ENCODE measurements around the gene PANK2. TPM values are rescaled to one million over a fixed set of nuclear protein-coding genes. Genes with fewer than 3 reads are reported as not detected.

PANK2 gene
- total and polyA plus RNA-seq, 4 experiments from 2014 or later, result 48.5 to 80.5 (median 62.9) TPM

DNA sequence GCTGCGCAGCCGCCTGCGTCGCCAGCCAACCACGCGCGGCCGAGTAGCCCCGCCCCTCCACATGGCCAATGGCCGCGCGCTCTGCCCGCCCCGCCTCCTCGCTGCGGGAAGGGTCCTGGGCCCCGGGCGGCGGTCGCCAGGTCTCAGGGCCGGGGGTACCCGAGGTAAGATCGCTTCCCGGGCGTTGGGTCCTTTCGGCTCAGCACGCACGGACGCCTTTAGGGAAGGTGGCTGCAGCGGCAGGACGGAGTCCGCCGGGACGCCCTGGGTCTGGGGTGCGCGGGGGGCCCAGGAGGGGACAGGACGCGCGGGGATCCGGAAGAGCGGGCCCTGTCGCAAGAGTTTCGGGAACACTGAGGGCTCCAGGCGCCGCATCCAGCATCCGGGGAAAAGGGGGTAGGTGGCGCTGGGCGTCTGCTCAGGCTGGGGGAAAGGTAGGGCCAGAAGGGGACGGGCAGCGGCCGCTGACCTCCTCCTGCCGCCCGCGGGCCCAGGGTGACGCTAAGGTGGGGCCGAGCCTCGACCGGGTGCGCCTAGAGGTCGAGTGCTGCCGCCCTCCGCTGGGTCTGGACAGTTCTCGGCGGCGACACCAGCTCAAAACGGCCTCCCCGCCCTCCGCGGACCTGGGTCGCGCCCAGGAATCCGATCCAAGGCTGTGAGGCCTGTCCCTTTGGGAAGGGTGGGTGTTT lies 42.3 kb upstream of the PANK2 start, which contains the start of gene MAVS:
Gene MAVS (plus strand): TSS at position 95 of the 689 bp plus-strand sequence. CDS start 7,791 bp downstream, outside the sequence.
- Mint-ChIP-seq H3K27me3 (no peaks in the 10 kb centered on the region), H3K36me3 (no peaks in the 10 kb centered on the region), H3K4me1 (peaks cover 20 to 38% (median 25%) of the 10 kb centered on the region in 4 donors), H3K4me3 (peak within 1 kb of the TSS; percentile 79 to 93 (median 92)), H3K9me3 (no peaks in the 10 kb centered on the region), H3K27ac (peak within 1 kb of the TSS; percentile 78 to 97 (median 93))
- ChIA-PET POLR2A (ENCODE audit: partially characterized antibody) (interaction anchor here (1.0 to 2.1 kb wide), 2 partner anchors 26 to 60 kb away, joined by 4 to 10 read pairs; partner anchors contain the start of genes AP5S1 and CENPB), CTCF (ENCODE audit: partially characterized antibody) (no interaction called here)
- Histone ChIP-seq H3K27me3 (ENCODE audit: insufficient read depth, low read length) (no peaks in the 10 kb centered on the region), H3K36me3 (ENCODE audit: insufficient read depth, low read length) (no peaks in the 10 kb centered on the region), H3K9me3 (ENCODE audit: control insufficient read depth in 1 of 2, low read length in 2 of 2) (no peaks in the 10 kb centered on the region), H3K4me3 (ENCODE audit: low read length in 2 of 2) (peak within 1 kb of the TSS; percentile 45 to 92), H3K4me1 (ENCODE audit: insufficient read depth, low read length) (peaks cover 27% of the 10 kb centered on the region), H3K27ac (ENCODE audit: low read depth, low read length) (peak within 1 kb of the TSS; percentile 85)
- intact Hi-C loops (cut with micrococcal nuclease), result loop anchor here (1.0 to 2.0 kb wide), 3 partner anchors 27 to 60 kb away; partner anchors contain the start of genes AP5S1, CENPB and PANK2
- peak; percentile 81 to 84 (median 81) for DNase-seq

DNA sequence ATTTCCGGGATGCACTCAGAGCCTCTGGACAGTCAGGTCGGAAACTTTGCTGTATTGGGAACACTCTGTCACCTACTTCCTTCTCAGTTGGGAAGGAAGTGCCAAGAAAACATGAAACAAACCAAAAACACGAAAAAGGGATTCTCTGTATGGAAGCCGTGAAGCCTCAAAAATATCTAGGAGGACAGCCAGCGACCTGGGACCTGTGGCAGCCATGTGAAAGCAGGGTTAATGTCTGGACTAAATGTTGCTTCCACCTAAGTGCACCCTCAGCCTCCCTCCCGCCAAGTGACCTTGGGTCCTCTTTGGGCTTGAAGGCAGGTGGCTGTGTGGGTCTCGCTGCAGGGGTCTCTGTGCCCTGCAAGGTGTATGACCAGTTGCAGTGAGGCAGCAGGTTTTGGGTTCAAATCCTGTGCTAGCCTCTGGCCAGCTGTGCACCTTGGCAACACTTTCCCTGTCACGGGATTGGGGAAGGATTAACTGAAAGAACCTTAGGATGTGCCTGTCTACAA lies 41.7 kb upstream of the PANK2 start:
- no peaks in the 10 kb centered on the region for H3K27me3 ChIP-seq (ENCODE audit: insufficient read depth, low read length)
- H3K4me1 Mint-ChIP-seq, result peaks cover 22 to 38% (median 25%) of the 10 kb centered on the region in 4 donors
- H3K4me3 ChIP-seq (ENCODE audit: low read length in 2 of 2), result peak overlapping the region; percentile 20 to 92
- no peaks in the 10 kb centered on the region for H3K36me3 ChIP-seq (ENCODE audit: insufficient read depth, low read length)
- H3K27me3 Mint-ChIP-seq, result no peaks in the 10 kb centered on the region
- no peaks in the 10 kb centered on the region for H3K36me3 Mint-ChIP-seq
- H3K9me3 Mint-ChIP-seq, result no peaks in the 10 kb centered on the region
- peaks cover 27% of the 10 kb centered on the region for H3K4me1 ChIP-seq (ENCODE audit: insufficient read depth, low read length)
- peak overlapping the region; percentile 78 to 97 (median 93) for H3K27ac Mint-ChIP-seq
- POLR2A ChIA-PET (ENCODE audit: partially characterized antibody), result interaction anchor here (1.0 kb wide), 1 partner anchor 27 kb away, joined by 4 read pairs; the partner anchor contains the start of gene AP5S1
- intact Hi-C loops (cut with micrococcal nuclease), result loop anchor here (2.0 kb wide), 2 partner anchors 41 to 61 kb away; partner anchors contain the start of genes CENPB and PANK2
- no peaks in the 10 kb centered on the region for H3K9me3 ChIP-seq (ENCODE audit: control insufficient read depth in 1 of 2, low read length in 2 of 2)
- CTCF ChIA-PET (ENCODE audit: partially characterized antibody), result no interaction called here
- H3K27ac ChIP-seq (ENCODE audit: low read depth, low read length), result peak overlapping the region; percentile 85
- peak overlapping the region; percentile 79 to 93 (median 92) for H3K4me3 Mint-ChIP-seq
- DNase-seq, result peak in 2 of 5 donors; percentile 3 to 11

DNA sequence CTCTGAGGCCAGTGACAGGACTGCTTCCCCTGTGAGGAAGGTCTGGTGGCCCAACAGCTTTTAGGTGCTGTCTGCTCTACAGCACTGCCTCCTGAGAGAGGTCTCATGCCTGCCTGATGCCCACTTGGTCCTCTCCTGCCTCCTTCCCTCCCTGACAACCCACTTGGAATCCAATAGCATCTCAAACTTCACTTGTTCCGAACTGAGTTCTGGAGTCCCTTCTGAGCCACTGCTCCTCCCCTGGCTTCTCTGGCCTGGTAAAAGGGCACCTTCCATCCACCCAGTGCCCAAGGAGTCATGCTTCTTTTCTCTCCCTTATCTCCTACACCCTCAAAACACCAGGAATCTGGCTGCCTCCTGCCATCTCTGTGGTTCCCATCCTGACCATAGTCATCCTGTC lies 40.6 kb upstream of the PANK2 start:
- peak overlapping the region; percentile 80 to 93 (median 92) for H3K4me3 Mint-ChIP-seq
- intact Hi-C loops (cut with micrococcal nuclease), result no loop called here
- CTCF ChIA-PET (ENCODE audit: partially characterized antibody), result interaction anchor here (0.9 to 1.3 kb wide), 3 partner anchors 32 to 96 kb away, joined by 3 to 5 read pairs (median 3); no protein-coding TSS in a partner anchor
- Histone ChIP-seq H3K27me3 (ENCODE audit: insufficient read depth, low read length) (no peaks in the 10 kb centered on the region), H3K9me3 (ENCODE audit: control insufficient read depth in 1 of 2, low read length in 2 of 2) (no peaks in the 10 kb centered on the region), H3K4me1 (ENCODE audit: insufficient read depth, low read length) (peaks cover 27% of the 10 kb centered on the region), H3K36me3 (ENCODE audit: insufficient read depth, low read length) (no peaks in the 10 kb centered on the region), H3K4me3 (ENCODE audit: low read length in 2 of 2) (no peak overlapping the region), H3K27ac (ENCODE audit: low read depth, low read length) (no peak overlapping the region)
- H3K36me3 Mint-ChIP-seq, result no peaks in the 10 kb centered on the region
- H3K4me1 Mint-ChIP-seq, result peaks cover 22 to 38% (median 25%) of the 10 kb centered on the region in 4 donors
- DNase-seq, result no peak
- H3K27me3 Mint-ChIP-seq, result no peaks in the 10 kb centered on the region
- H3K27ac Mint-ChIP-seq, result peak overlapping the region; percentile 65 to 91 (median 79)
- no peaks in the 10 kb centered on the region for H3K9me3 Mint-ChIP-seq
- POLR2A ChIA-PET (ENCODE audit: partially characterized antibody), result no interaction called here

DNA sequence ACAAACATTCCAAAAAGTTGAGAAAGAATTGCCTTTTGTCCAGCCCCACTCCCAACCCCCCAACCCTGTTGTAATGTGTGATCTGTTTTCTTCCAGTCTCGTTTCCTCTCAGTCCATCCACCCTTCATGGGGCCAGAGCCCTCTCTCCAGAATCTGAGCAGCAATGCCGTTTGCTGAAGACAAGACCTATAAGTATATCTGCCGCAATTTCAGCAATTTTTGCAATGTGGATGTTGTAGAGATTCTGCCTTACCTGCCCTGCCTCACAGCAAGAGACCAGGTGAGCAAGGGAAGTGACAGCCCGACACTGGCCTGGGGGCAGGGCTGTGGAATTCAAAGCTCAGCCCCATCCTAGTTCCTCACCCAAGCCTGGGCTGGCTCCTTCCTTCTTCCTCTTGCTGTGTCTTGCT lies 34.7 kb upstream of the PANK2 start:
- Histone ChIP-seq H3K4me1 (ENCODE audit: insufficient read depth, low read length) (peaks cover 10% of the 10 kb centered on the region), H3K36me3 (ENCODE audit: insufficient read depth, low read length) (peaks cover 25% of the 10 kb centered on the region), H3K27me3 (ENCODE audit: insufficient read depth, low read length) (no peaks in the 10 kb centered on the region), H3K27ac (ENCODE audit: low read depth, low read length) (no peak overlapping the region), H3K9me3 (ENCODE audit: control insufficient read depth in 1 of 2, low read length in 2 of 2) (no peaks in the 10 kb centered on the region), H3K4me3 (ENCODE audit: low read length in 2 of 2) (no peak overlapping the region)
- intact Hi-C loops (cut with micrococcal nuclease), result loop anchor here (2.0 kb wide), 2 partner anchors 34 to 60 kb away; partner anchors contain the start of gene AP5S1
- H3K4me3 Mint-ChIP-seq, result no peak overlapping the region
- H3K27ac Mint-ChIP-seq, result peak overlapping the region in 3 of 7 donors; percentile 22 to 62 (median 24)
- H3K9me3 Mint-ChIP-seq, result no peaks in the 10 kb centered on the region
- no peak for DNase-seq
- ChIA-PET CTCF (ENCODE audit: partially characterized antibody) (interaction anchor here (0.7 to 4.4 kb wide), 32 partner anchors 9 to 446 kb away, joined by 3 to 61 read pairs (median 4); partner anchors contain the start of genes ADISSP, AP5S1, CDC25B and CENPB), POLR2A (ENCODE audit: partially characterized antibody) (interaction anchor here (0.9 to 1.8 kb wide), 11 partner anchors 34 to 231 kb away, joined by 3 to 11 read pairs (median 5); partner anchors contain the start of genes ADISSP, AP5S1, CDC25B and CENPB)
- H3K36me3 Mint-ChIP-seq, result peaks cover 18 to 31% of the 10 kb centered on the region in 2 donors
- H3K27me3 Mint-ChIP-seq, result no peaks in the 10 kb centered on the region
- peaks cover 8 to 20% (median 9%) of the 10 kb centered on the region in 4 donors for H3K4me1 Mint-ChIP-seq

DNA sequence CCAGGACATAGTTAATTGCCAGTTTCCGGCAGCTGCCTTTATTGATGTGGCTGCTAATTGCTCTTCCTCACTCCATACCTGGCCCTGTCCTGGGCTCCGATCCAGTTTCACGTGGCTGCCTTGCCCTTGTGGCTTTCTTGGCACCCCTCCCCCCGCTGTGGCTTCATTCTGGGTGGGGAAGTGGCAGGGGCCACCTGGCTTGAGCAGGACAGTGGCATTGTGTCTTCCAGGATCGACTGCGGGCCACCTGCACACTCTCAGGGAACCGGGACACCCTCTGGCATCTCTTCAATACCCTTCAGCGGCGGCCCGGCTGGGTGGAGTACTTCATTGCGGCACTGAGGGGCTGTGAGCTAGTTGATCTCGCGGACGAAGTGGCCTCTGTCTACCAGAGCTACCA lies 31.8 kb upstream of the PANK2 start:
- ChIA-PET POLR2A (ENCODE audit: partially characterized antibody) (no interaction called here), CTCF (ENCODE audit: partially characterized antibody) (interaction anchor here (1.1 to 4.4 kb wide), 6 partner anchors 12 to 228 kb away, joined by 3 to 38 read pairs (median 4); no protein-coding TSS in a partner anchor)
- Mint-ChIP-seq H3K27me3 (no peaks in the 10 kb centered on the region), H3K4me3 (no peak overlapping the region), H3K36me3 (peaks cover 30 to 46% of the 10 kb centered on the region in 2 donors), H3K9me3 (no peaks in the 10 kb centered on the region), H3K27ac (peak overlapping the region in 1 of 7 donors; percentile 50), H3K4me1 (peaks cover 5 to 16% (median 6%) of the 10 kb centered on the region in 4 donors)
- Histone ChIP-seq H3K4me1 (ENCODE audit: insufficient read depth, low read length) (peaks cover 10% of the 10 kb centered on the region), H3K9me3 (ENCODE audit: control insufficient read depth in 1 of 2, low read length in 2 of 2) (no peaks in the 10 kb centered on the region), H3K36me3 (ENCODE audit: insufficient read depth, low read length) (peaks cover 36% of the 10 kb centered on the region), H3K4me3 (ENCODE audit: low read length in 2 of 2) (no peak overlapping the region), H3K27me3 (ENCODE audit: insufficient read depth, low read length) (no peaks in the 10 kb centered on the region), H3K27ac (ENCODE audit: low read depth, low read length) (no peak overlapping the region)
- intact Hi-C loops (cut with micrococcal nuclease), result no loop called here
- DNase-seq, result no peak

DNA sequence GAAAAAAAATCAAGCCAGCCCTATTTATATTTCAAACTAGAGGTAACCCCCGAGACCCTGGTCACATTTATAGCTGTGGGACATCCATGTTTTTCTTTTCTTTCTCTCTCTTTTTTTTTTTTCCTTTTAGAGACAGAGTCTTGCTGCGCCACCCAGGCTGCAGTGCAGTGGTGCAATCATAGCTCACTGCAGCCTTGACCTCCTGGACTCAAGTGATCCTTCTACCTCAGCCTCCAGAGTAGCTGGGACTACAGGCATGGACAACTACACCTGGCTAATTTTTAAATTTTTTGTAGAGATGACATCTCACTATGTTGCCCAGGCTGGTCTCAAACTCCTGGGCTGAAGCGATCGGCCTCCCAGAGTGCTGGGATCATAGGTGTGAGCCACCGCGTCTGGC lies 30.5 kb upstream of the PANK2 start:
- CTCF ChIA-PET (ENCODE audit: partially characterized antibody), result interaction anchor here (0.7 to 1.6 kb wide), 3 partner anchors 9 to 226 kb away, joined by 3 to 5 read pairs (median 3); no protein-coding TSS in a partner anchor

DNA sequence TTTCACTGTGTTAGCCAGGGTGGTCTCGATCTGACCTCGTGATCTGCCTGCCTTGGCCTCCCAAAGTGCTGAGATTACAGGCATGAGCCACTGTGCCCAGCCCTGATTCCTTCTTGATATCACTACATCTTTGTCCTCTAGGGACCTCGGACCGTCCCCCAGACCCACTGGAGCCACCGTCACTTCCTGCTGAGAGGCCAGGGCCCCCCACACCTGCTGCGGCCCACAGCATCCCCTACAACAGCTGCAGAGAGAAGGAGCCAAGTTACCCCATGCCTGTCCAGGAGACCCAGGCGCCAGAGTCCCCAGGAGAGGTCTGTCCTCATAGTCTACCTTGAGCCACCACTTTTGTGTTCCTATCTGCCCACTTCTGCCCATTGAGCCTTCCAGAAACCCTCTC lies 28.0 kb upstream of the PANK2 start:
- intact Hi-C loops (cut with micrococcal nuclease), result no loop called here
- Histone ChIP-seq H3K9me3 (ENCODE audit: control insufficient read depth in 1 of 2, low read length in 2 of 2) (no peaks in the 10 kb centered on the region), H3K4me1 (ENCODE audit: insufficient read depth, low read length) (no peaks in the 10 kb centered on the region), H3K27me3 (ENCODE audit: insufficient read depth, low read length) (no peaks in the 10 kb centered on the region), H3K4me3 (ENCODE audit: low read length in 2 of 2) (no peak overlapping the region), H3K27ac (ENCODE audit: low read depth, low read length) (no peak overlapping the region), H3K36me3 (ENCODE audit: insufficient read depth, low read length) (peaks cover 69% of the 10 kb centered on the region)
- H3K9me3 Mint-ChIP-seq, result peaks cover 0 to 1% (median 0%) of the 10 kb centered on the region in 8 donors
- ChIA-PET CTCF (ENCODE audit: partially characterized antibody) (no interaction called here), POLR2A (ENCODE audit: partially characterized antibody) (no interaction called here)
- peaks cover 0 to 18% (median 2%) of the 10 kb centered on the region in 4 donors for H3K4me1 Mint-ChIP-seq
- peaks cover 46 to 68% of the 10 kb centered on the region in 2 donors for H3K36me3 Mint-ChIP-seq
- DNase-seq, result no peak
- no peak overlapping the region for H3K4me3 Mint-ChIP-seq
- H3K27ac Mint-ChIP-seq, result no peak overlapping the region
- H3K27me3 Mint-ChIP-seq, result no peaks in the 10 kb centered on the region

More for the DNA sequence above, 30.5 kb upstream of the PANK2 start:
- H3K27ac Mint-ChIP-seq, result no peak overlapping the region
- intact Hi-C loops (cut with micrococcal nuclease), result no loop called here
- H3K4me1 ChIP-seq (ENCODE audit: insufficient read depth, low read length), result peaks cover 10% of the 10 kb centered on the region
- H3K36me3 ChIP-seq (ENCODE audit: insufficient read depth, low read length), result peaks cover 49% of the 10 kb centered on the region
- H3K4me3 ChIP-seq (ENCODE audit: low read length in 2 of 2), result no peak overlapping the region
- DNase-seq, result no peak
- no peaks in the 10 kb centered on the region for H3K9me3 ChIP-seq (ENCODE audit: control insufficient read depth in 1 of 2, low read length in 2 of 2)
- no peaks in the 10 kb centered on the region for H3K9me3 Mint-ChIP-seq
- peaks cover 5 to 24% (median 6%) of the 10 kb centered on the region in 4 donors for H3K4me1 Mint-ChIP-seq
- H3K27ac ChIP-seq (ENCODE audit: low read depth, low read length), result no peak overlapping the region
- H3K4me3 Mint-ChIP-seq, result no peak overlapping the region
- peaks cover 42 to 59% of the 10 kb centered on the region in 2 donors for H3K36me3 Mint-ChIP-seq
- POLR2A ChIA-PET (ENCODE audit: partially characterized antibody), result no interaction called here
- H3K27me3 ChIP-seq (ENCODE audit: insufficient read depth, low read length), result no peaks in the 10 kb centered on the region
- no peaks in the 10 kb centered on the region for H3K27me3 Mint-ChIP-seq

Data from CD4-positive, alpha-beta memory T cell (primary cell).